ENCODE data around the gene MIER2.

The MIER2 gene

DNA sequence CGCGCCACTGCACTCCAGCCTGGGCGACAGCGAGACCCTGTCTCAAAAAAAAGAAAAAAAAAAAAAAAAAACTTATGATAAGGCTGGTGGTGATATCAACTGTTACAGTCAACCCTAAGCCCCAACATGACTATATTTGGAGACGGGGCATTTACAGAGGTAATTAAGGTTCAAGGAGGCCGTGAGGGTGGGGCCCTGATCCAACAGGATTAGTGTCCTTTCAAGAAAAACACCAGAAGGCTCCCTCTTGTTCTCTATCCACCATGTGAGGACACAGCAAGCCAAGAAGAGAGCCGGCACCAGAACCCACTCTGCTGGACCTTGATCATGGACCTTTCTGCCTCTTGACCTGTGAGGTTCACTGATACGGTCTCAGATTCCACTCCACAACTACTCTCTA is 14.1 kb downstream of the MIER2 start:
- no peak for DNase-seq (ENCODE audit: low spot score)

DNA sequence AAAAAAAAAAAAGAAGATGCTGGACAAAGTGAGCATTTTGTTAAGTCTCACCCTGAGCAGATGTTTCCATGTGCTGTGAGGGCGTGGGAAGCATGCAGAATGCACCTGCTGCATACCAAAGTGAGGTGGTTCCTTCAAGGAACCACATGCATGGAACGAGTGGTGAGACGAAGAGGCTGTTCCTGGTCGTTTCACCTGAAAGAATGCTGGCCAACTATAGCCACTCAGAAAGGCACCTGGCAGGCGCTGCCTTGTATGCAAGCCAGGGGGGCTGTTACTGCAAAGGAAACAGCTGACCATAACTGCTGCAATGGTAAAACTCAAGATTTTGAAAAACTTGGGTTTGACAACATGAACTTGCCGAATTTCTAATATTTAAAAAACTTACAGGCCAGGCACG is 14.7 kb downstream of the MIER2 start:
- no peak for DNase-seq (ENCODE audit: low spot score)

DNA sequence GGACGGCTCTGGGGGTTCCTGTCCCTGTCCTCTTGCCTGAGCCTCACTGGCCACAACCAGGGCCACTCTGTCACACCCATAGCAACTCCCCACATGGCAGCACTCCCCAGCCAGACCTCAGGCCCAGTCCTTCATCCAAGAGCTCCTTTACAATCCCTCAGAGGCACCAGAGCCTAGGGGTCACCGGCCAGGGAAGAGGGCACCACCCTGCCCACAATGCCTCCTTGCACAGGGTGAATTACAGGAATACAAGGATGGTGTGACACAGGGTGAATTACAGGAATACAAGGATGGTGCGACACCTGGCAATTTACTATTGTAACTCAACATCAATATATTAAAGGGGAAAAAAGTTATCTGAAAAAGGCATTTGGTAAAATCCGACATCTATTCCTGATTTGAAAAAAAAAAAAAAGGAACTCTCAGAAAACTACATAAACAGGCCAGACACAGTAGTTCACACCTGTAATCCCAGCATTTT is 16.5 kb downstream of the MIER2 start:
- DNase-seq (ENCODE audit: low spot score), result no peak

DNA sequence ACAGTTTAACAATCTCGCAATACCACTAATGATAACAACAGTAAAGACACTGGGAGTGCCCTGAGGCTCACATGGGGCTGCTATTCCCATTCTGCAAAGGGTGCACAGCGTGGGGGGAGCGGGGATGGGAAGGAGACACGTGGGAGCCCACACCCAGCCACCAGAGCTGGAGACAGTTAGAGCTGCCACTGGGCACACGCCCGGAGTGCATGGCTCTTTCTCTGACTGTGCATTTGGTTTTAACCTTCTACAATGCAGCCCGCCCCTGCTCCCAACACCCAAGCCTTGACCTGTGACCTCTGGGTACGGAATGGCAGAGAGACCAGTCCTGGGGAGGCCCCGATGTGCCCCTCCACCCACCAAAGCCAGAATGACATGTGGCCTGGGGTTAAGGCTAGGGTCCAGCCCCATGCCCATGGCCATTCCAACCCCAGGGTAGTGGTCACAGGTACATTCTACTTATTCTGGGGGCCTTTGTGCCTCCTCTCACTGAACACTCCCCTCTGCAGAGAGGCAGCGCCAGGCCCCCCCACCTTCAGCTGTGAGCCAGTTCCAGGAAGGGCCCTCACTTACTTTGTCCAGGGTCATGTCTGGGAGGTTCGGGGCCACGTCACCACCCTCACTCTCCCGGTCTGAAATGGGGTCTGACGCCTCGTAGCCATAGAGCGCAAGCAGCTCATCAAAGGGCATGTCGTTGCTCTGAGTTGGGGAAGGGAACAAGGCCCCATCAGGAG is 17.1 kb downstream of the MIER2 start:
- DNase-seq (ENCODE audit: low spot score), result no peak

DNA sequence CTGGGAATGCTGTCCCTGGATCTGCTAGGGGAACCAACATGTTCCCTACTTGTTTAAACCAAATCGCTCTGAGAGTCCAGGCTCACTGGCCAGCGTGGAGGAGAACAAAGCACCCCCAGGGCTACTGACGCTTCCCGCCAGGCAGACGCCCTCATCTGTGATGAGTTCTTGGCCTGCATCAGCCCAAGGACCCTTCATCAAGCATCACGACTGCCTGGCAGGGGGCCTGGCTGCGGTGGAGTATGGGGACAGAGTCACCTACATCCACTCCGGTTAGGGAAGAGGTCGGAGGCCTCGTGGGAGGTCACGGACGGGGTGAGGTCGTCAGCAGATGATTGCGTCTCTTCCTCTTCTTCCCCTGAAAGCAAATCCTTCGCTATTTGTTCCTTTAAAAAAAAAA is 17.7 kb downstream of the MIER2 start:
- DNase-seq (ENCODE audit: low spot score), result no peak

DNA sequence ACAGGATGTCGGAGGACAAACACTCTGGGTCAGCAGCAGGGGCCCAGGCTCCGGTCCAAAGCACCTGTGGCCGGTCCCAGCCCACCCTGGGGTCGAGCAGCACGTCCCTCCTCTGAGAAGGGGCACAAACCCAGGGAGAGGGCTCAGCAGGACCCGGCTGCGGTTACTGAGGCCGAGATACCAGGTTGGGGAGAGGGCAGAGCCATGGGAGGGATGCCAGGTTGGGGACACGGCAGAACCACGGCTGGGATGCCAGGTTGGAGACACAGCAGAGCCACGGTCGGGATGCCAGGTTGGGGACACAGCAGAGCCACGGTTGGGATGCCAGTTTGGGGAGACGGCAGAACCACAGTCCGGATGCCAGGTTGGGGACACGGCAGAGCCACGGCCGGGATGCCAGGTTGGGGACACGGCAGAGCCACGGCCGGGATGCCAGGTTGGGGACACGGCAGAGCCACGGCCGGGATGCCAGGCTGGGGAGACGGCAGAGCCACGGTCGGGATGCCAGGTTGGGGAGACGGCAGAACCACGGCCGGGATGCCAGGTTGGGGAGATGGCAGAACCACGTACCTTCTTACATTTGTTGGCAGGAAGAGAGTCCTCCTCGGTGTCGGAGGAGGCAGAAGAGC is 18.5 kb downstream of the MIER2 start:
- no peak for DNase-seq (ENCODE audit: low spot score)

DNA sequence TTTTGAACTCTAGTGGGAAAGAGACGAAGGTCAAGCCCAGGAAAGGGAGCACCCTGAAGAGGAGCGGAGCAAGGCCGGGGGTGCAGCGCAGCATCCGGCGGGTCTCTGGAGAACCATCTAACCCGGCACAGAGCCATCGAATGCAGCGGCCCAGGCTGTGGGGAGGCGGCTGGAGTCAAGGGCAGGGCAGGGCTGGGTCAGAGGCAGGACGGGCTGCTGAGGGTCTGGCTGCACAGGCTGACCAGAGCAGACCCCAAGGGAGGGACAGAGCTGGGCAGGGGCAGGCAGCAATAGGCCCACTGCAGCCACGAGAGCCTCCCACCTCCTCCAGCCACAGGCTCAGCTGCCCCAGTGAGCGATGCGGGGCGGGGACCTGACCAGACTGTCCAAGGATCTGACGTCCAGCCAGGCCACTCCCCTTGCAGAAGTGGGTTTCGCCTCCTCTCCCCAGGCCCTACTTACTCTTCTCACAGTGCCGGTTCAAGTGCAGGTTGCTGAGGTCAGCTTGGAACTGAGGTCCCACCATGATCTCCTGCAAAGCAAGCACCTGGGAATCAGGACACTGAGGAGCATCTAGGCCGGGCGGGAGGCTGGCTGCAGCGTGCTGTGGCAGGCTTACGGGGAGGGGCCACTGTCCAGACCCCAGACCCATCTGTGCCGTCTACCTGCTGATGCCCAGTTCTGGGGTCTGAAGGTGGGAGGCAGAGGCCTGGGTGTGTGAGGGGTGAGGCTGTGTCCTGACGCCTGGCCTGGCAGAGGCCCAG is 19.2 kb downstream of the MIER2 start:
- no peak for DNase-seq (ENCODE audit: low spot score)

DNA sequence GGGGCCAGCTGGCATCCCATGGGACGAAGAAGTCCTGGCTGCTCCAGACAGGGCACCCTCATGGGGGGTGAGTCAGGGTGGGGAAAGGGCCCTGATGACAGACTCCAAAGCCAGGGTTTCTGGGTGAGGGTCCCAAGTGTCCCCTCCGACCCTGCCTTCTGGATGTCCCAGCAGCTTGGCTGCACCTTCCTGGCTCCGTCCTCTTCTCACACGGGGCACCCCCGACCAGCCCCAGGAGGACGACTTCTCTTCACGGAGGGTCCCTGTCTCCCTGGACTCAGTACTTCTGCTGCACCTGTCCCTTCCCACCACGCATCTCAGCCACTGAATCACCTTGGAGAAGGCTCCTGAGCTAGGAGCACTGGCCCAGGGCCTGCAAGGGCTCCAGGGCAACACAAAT is 19.9 kb downstream of the MIER2 start:
- DNase-seq (ENCODE audit: low spot score), result no peak

DNA sequence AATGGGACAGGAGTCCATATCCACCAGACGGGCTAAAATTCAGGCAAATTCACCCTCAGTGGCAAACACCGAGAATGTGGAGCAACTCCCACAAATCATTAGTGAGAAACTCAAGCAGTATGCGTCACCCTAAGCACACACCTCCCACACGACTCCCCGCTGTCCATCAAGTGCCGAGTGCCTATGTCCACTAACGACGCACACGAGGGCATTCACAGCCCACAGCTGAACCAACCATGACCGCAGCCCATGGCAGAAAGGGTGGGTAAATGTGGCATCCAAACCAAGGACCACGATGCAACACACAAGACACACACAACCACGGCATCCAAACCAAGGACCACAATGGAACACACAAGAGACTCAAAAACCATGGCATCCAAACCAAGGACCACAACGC is 22.0 kb downstream of the MIER2 start:
- DNase-seq (ENCODE audit: low spot score), result no peak

DNA sequence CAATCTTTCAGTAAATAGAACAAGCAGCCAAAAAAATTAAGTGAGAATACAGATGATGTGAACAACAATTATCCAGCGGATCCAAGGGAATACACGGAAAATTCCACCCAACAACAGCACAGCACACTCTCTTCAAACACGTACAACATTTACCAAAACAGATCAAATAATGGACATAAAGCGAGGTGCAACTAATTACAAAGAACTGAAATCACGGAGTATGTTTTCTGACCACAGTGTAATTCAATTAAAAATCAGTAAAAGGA is 26.2 kb downstream of the MIER2 start:
- DNase-seq (ENCODE audit: low spot score), result no peak

DNA sequence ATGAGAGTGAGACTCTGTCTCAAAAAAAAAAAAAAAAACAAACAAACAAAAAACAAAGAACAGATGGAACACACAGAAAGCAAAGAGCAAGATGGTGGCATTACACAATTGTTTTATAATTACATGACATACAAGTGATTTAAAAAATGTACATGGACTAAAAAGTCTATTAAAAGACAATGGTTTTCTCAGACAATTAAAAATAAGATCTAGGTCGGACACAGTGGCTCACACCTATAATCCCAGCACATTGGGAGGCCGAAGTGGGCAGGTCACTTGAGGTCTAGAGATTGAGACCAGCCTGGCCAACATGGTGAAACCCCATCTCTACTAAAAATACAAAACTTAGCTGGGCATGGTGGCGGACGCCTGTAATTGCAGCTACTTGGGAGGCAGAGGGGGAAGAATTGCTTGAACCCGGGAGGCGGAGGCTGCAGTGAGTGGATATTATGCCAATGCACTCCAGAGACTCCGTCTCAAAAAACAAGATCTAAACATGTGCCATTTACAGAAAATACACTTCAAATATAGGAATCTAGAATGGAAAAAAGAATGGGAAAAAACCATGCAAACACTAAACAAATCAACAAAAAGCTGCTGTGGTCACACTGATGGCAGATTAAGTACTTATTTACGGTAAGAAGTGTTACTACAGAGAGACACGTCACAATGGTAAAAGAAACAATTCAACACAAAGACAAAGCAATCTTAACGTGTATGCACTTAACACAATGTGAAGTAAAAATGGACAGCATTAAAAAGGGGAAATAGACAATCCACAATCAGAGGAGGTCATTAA is 26.7 kb downstream of the MIER2 start:
- no peak for DNase-seq (ENCODE audit: low spot score)

DNA sequence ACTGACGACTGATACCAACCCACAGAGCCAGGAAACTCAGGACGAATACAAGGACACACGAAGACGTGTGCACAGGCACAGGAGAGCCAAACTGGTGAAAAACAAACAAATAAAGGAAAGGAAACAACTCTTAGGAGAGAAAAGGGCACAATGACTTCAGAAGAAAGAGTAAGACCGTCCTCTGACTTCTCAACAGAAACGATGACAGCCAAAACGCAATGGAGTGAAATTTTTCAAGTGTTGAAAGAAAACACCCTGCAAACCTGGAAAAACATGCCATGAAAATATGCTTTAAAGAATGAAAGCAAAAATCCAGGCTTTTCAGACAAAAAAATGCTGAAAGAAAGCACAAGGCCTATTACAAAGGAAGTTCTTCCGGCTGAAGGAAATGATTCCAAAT is 28.8 kb downstream of the MIER2 start:
- no peak for DNase-seq (ENCODE audit: low spot score)

DNA sequence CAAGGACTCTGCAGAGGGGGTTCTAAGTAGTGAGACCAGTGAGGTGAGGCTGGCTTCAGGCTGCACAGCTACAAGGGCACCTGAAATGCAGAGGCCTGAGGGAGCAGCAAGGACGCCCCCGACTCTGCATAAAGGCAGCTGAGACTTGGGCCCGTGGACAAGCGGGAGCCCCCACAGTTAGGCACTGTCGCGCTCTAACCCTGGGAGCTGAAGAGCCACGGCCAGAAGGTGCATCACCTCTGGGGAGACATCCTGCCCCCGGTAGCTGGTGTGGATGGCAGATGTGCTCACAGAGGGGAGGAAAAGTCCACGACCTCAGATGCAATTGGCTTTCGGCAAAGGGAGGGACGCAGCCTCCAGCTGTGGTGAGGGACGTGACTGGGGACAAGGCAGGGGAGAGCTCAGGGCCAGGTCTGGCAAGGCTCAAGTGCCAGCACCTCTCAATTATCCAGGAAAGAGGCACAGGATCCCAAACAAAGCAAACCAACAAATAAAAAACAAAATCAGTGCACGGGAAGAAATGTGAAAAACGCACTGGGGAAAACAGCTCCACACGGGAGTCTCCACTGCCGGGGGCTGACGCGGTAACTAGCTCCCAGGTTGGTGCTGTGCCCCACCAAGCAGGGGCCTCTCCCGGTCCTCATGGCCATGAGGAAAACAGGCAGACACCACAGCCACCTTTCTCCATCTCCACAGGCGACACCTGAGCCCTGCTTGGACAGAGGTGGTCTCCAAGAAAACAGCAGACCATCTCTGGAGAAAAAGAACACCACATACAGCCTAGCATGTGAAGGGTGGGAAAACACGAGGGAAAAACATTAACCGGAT is 30.4 kb downstream of the MIER2 start:
- DNase-seq (ENCODE audit: low spot score), result no peak

DNA sequence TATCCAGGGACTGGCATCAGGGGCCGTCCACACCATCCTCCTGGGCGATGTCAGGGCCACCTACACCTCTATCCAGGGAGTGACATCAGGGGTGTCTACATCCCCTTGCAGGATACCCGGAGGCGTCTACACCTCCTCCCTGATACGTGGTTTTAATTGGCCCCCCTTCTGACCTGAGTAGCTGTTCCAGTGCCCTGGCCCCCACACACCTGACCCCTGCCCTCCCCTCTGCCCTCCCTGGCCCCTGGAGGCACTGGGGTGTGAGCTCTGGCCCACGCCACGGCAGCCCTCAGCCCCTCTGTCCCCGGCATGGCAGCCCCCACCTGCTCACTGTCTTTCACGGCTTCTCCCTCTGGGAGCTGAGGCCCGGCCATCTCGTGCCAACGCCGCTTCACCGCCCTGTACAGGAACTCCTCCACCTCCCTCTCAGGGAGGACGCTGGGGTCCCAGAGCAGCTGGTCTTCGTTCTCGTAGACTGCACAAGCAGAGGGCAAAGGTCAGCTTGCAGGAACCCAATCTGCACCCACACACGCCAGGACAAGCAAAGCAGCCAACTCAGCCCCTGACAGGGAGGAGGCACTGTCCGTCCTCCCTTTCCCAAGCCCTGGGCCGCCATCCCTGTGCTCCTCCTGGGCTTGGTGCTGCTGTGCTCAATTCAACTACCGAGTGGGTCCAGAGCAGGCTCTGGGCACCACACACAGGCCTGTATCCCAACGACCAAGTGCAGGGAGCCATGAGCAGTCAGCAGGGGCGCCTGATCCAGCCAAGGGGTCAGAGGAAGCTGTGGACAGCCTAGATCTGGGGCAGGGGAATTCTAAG is 31.2 kb downstream of the MIER2 start:
- no peak for DNase-seq (ENCODE audit: low spot score)

DNA sequence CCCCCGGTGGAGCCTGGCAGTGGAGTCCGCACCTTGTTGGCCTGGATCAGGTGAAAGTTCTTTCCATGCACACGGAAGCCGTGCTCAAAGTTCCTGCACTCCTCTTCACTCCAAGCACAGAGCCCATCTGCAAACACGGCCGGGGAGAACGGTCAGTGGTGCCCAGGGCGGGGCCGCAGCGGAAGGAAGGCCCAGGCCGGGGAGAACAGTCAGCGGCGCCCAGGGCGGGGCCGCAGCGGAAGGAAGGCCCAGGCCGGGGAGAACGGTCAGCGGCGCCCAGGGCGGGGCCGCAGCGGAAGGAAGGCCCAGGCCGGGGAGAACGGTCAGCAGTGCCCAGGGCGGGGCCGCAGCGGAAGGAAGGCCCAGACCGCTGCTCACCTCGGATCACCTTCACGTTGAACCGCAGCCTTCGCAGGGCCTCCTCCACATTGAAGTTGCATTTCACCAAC is 32.8 kb downstream of the MIER2 start:
- no peak for DNase-seq (ENCODE audit: low spot score)

DNA sequence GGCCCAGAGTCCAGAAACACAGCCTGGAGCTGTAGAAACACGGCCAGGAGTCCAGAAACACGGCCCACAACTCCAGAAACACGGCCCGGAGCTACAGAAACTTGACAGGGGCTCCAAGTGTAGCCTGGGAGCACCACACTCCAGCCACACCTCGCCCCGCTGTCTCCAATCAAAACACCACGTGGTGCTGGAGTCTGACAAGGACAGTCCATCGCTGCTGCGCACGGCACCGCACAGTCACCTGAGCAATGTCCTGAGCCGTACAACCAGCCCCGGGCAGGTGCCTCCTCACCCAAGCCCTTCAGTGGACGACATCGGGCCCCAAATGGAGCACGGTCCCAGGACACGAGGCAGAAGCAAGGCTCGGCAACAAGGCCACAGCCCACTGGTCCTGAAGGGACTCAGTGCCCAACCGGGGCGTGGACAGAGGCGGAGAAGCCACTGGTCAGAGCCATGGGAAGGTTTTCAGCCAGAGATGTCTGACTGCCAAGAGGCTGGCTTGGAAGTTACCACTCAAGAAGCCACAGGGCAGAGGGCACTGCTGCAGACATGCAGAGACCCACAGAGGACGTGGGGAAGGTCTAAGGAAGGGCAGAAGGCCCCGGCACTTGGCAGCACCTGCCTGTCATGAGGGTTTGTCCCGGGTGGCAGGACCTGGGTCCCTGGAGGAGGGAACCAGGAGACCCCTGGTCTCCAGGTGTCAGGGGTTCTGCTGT is 33.7 kb downstream of the MIER2 start:
- no peak for DNase-seq (ENCODE audit: low spot score)

DNA sequence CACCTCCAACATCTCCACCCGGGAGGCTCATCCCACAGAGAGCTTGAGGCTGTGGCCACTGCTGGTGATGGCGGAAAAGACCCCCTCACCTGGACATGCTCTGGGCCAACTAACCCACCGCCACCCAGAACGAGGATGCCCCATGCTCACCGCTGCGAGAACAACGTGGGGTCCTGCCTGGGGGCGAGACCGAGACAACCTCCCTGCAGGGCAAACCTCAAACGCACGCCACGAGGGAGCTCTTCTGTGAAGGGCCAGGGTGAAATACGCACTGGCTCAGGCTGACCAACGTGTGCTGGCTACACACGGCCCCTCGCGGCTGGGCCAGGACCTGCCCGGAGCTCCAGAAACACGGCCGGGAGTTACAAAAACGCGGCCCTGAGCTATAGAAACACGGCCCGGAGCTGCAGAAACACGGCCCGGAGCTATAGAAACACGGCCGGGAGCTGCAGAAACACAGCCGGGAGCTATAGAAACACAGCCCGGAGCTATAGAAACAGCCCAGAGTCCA is 34.4 kb downstream of the MIER2 start:
- DNase-seq (ENCODE audit: low spot score), result no peak

DNA sequence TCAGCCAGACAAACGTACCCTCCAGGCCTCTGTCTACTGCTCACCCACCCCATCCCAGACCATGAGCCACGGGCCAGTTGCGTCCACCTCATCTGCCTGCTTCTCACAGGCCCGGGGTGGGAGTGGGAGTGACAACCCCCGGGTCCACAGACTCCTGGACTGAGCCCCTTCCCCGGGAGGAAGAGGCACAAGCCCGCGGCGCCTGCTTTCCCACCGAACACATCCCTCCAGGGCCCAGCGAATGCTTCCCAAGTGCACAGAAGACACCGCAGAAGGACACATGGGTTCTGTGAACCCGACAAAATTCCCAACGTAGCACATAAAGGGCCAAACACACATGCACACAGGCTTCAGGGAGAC is 35.4 kb downstream of the MIER2 start:
- no peak for DNase-seq (ENCODE audit: low spot score)

DNA sequence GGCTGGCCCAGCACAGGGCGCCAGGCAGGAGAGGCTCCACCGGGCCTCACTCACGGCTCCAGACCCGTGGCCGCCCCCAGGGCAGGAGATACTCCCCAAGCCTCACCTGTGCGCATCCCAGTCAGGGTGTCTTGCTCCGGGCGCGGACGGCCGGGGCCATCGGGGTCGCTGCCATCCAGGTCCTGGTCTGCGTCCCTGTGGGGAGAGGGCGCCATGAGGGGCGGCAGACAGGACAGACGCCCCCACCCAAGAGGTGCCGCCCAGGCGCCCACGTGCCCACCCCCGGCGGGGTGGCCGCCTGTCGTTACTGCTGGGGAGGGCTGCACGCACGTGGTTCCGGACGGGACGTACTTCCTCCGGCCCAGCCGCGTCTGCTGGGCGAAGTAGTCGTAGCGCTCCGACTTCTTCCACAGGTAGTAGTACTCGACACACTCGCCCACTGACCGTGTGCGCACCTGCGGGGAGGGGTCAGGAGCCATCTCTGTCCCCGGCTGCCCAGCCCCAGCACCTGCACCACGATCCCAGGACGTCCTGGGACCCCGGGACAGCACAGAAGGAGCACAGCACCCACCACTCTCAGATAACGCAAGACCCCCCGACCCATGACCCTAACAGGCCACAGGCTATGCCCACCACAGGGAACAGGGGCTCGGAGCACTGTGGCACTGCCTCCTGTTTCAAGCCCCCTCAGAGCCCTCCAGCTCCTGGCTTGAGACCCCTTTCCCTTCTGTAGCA is 36.0 kb downstream of the MIER2 start:
- DNase-seq (ENCODE audit: low spot score), result no peak

Data from HuH-7.5 (cell line).